ENCODE results near the gene TPCN2.
"Not testable (repeated sequence)": the region's sequence is repeated elsewhere in the genome, so short reads cannot be mapped to it uniquely, and the experiment has no call there.

The TPCN2 gene

GRCh38 chr11:69076129-69076791, 27.5 kb downstream of the TPCN2 start:
- H3K4me1 ChIP-seq (ENCODE audit: insufficient read depth, low read length): no peaks in the 10 kb centered on the region
- H3K27me3 ChIP-seq (ENCODE audit: insufficient read depth, low read length, poor library complexity): no peaks in the 10 kb centered on the region
- no peaks in the 10 kb centered on the region for H3K79me2 ChIP-seq (ENCODE audit: insufficient read depth, low read length)
- H3K9ac ChIP-seq (ENCODE audit: low read depth, low read length): no peak overlapping the region
- TF ChIP-seq CTCF (IDR thresholded peaks at IDR 0.05; ENCODE audit: borderline replicate concordance, extremely low read depth, low read length, poor library complexity, severe bottlenecking) (no peak), EZH2 (IDR thresholded peaks at IDR 0.05; ENCODE audit: borderline replicate concordance, low read depth, low read length, severe bottlenecking) (no peak)
- no peak overlapping the region for H3K4me3 ChIP-seq (ENCODE audit: low read depth in 1 of 2, low read length in 2 of 2)
- no peaks in the 10 kb centered on the region; the same call in 1 of the 2 replicates for H4K20me1 ChIP-seq (ENCODE audit: insufficient read depth, low read length)
- H2AFZ ChIP-seq (ENCODE audit: low read depth, low read length): no peak overlapping the region
- DNase-seq: peak; percentile 20
- peak; percentile 52; the same call in 2 of the 3 replicates for ATAC-seq (ENCODE audit: insufficient read depth, low read depth)
- peaks cover 53% of the 10 kb centered on the region for H3K36me3 ChIP-seq (ENCODE audit: insufficient read depth, low read length)
- H3K9me3 ChIP-seq (ENCODE audit: insufficient read depth, low read length, severe bottlenecking): no peaks in the 10 kb centered on the region
- H3K4me2 ChIP-seq (ENCODE audit: insufficient read depth, low read length): no peak overlapping the region
- H3K27ac ChIP-seq (ENCODE audit: low read length): no peak overlapping the region

GRCh38 chr11:69076977-69077376, 28.2 kb downstream of the TPCN2 start:
- H3K4me1 ChIP-seq (ENCODE audit: insufficient read depth, low read length); H3K4me3 ChIP-seq (ENCODE audit: low read depth in 1 of 2, low read length in 2 of 2); H3K4me2 ChIP-seq (ENCODE audit: insufficient read depth, low read length); DNase-seq; H3K9me3 ChIP-seq (ENCODE audit: insufficient read depth, low read length, severe bottlenecking); H3K27me3 ChIP-seq (ENCODE audit: insufficient read depth, low read length, poor library complexity); H3K27ac ChIP-seq (ENCODE audit: low read length); ATAC-seq (ENCODE audit: insufficient read depth, low read depth); H4K20me1 ChIP-seq (ENCODE audit: insufficient read depth, low read length); H3K9ac ChIP-seq (ENCODE audit: low read depth, low read length); H3K79me2 ChIP-seq (ENCODE audit: insufficient read depth, low read length); H2AFZ ChIP-seq (ENCODE audit: low read depth, low read length): not testable (repeated sequence)
- H3K36me3 ChIP-seq (ENCODE audit: insufficient read depth, low read length): peaks cover 50% of the 10 kb centered on the region

- Histone ChIP-seq H3K4me3 (ENCODE audit: low read depth in 1 of 2, low read length in 2 of 2) (no peak overlapping the region), H3K4me1 (ENCODE audit: insufficient read depth, low read length) (no peaks in the 10 kb centered on the region)
- no peak for DNase-seq
These were observed 29.8 kb downstream of the TPCN2 start for GRCh38 chr11:69078508-69078907.

More at GRCh38 chr11:69078508-69078907, 29.8 kb downstream of the TPCN2 start:
- TF ChIP-seq EZH2 (IDR thresholded peaks at IDR 0.05; ENCODE audit: borderline replicate concordance, low read depth, low read length, severe bottlenecking): no peak
- no peak for TF ChIP-seq CTCF (IDR thresholded peaks at IDR 0.05; ENCODE audit: borderline replicate concordance, extremely low read depth, low read length, poor library complexity, severe bottlenecking)
- ATAC-seq (ENCODE audit: insufficient read depth, low read depth): no peak
- H3K27ac ChIP-seq (ENCODE audit: low read length): no peak overlapping the region
- no peak overlapping the region for H3K4me2 ChIP-seq (ENCODE audit: insufficient read depth, low read length)
- H3K9ac ChIP-seq (ENCODE audit: low read depth, low read length): no peak overlapping the region
- no peaks in the 10 kb centered on the region for H3K27me3 ChIP-seq (ENCODE audit: insufficient read depth, low read length, poor library complexity)
- peaks cover 3% of the 10 kb centered on the region for H4K20me1 ChIP-seq (ENCODE audit: insufficient read depth, low read length)
- no peaks in the 10 kb centered on the region for H3K79me2 ChIP-seq (ENCODE audit: insufficient read depth, low read length)
- H3K9me3 ChIP-seq (ENCODE audit: insufficient read depth, low read length, severe bottlenecking): no peaks in the 10 kb centered on the region
- H3K36me3 ChIP-seq (ENCODE audit: insufficient read depth, low read length): peaks cover 45% of the 10 kb centered on the region
- no peak overlapping the region for H2AFZ ChIP-seq (ENCODE audit: low read depth, low read length)

Data from DND-41 (cell line).